HL-60 (cell line): ENCODE measurements around the gene TBXAS1.

Experiments used
- GABPA ChIP-seq: IDR thresholded peaks from 2 replicates; pipeline ENCODE4 v1.6.1; 2012; ENCODE audit warnings: low read depth
- POLR2AphosphoS5 ChIP-seq: IDR thresholded peaks from 2 replicates; pipeline ENCODE4 v1.6.1; 2012; ENCODE audit warnings: low read depth
- SPI1 ChIP-seq: IDR thresholded peaks from 2 replicates; pipeline ENCODE4 v1.6.1; 2012; ENCODE audit warnings: low read depth, mild to moderate bottlenecking, borderline replicate concordance
- TF ChIP-seq, protein P1 (sequence below): IDR thresholded peaks from one replicate; pipeline ENCODE4 v1.5.1; 2011; ENCODE audit warnings: low read length, control low read depth, inconsistent platforms; ENCODE audit not compliant: insufficient read depth
- TF ChIP-seq, protein P2 (sequence below): IDR thresholded peaks from 2 replicates; pipeline ENCODE4 v1.6.1; 2012; ENCODE audit warnings: low read depth; ENCODE audit not compliant: insufficient replicate concordance

DNA sequence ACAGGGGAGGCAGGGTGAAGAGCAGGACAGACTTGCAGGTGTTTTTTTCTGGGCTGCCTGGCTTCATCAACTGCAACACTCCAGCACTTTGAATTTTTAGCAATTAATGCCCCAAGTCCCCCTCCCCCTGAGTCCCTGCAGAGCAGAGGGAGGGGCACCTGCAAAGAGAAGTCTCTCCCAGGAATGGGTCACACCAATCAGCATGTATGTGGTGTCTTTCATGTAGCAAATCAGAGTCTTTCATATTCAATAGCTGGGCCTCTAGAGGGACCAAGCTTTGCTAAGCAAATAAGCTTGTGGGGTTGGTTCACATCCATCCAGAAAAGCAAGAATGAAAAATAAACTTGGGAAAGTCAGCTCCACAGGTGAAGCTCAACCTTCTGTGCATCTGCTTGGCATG is 143.0 kb downstream of the TBXAS1 start:
- TF ChIP-seq, protein P1, sequence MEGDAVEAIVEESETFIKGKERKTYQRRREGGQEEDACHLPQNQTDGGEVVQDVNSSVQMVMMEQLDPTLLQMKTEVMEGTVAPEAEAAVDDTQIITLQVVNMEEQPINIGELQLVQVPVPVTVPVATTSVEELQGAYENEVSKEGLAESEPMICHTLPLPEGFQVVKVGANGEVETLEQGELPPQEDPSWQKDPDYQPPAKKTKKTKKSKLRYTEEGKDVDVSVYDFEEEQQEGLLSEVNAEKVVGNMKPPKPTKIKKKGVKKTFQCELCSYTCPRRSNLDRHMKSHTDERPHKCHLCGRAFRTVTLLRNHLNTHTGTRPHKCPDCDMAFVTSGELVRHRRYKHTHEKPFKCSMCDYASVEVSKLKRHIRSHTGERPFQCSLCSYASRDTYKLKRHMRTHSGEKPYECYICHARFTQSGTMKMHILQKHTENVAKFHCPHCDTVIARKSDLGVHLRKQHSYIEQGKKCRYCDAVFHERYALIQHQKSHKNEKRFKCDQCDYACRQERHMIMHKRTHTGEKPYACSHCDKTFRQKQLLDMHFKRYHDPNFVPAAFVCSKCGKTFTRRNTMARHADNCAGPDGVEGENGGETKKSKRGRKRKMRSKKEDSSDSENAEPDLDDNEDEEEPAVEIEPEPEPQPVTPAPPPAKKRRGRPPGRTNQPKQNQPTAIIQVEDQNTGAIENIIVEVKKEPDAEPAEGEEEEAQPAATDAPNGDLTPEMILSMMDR: no peak
- TF ChIP-seq SPI1 (no peak), GABPA (no peak), POLR2AphosphoS5 (no peak)
- TF ChIP-seq, protein P2, sequence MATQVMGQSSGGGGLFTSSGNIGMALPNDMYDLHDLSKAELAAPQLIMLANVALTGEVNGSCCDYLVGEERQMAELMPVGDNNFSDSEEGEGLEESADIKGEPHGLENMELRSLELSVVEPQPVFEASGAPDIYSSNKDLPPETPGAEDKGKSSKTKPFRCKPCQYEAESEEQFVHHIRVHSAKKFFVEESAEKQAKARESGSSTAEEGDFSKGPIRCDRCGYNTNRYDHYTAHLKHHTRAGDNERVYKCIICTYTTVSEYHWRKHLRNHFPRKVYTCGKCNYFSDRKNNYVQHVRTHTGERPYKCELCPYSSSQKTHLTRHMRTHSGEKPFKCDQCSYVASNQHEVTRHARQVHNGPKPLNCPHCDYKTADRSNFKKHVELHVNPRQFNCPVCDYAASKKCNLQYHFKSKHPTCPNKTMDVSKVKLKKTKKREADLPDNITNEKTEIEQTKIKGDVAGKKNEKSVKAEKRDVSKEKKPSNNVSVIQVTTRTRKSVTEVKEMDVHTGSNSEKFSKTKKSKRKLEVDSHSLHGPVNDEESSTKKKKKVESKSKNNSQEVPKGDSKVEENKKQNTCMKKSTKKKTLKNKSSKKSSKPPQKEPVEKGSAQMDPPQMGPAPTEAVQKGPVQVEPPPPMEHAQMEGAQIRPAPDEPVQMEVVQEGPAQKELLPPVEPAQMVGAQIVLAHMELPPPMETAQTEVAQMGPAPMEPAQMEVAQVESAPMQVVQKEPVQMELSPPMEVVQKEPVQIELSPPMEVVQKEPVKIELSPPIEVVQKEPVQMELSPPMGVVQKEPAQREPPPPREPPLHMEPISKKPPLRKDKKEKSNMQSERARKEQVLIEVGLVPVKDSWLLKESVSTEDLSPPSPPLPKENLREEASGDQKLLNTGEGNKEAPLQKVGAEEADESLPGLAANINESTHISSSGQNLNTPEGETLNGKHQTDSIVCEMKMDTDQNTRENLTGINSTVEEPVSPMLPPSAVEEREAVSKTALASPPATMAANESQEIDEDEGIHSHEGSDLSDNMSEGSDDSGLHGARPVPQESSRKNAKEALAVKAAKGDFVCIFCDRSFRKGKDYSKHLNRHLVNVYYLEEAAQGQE: no peak
